ENCODE measurements around the gene KRT33B. TPM values are rescaled to one million over a fixed set of nuclear protein-coding genes. Genes with fewer than 3 reads are reported as not detected.

KRT33B gene
- total and polyA plus RNA-seq, 2 of the 4 experiments (the other 2 are of a cell fraction) = 0.18 to 0.22 TPM

- intact Hi-C loops (cut with micrococcal nuclease) = no loop called here
- in situ Hi-C loops (cut with MboI; ENCODE audit: low sequenced_read_pairs) = no loop called here
- peak overlapping the region; percentile 35 for H2BK20ac ChIP-seq (ENCODE audit: low read depth, low read length)
- dilution Hi-C loops (cut with HindIII; ENCODE audit: low sequenced_read_pairs, unreplicated experiment) = no loop called here
- peak overlapping the region; percentile 18; the same call in 1 of the 2 replicates for H3K18ac ChIP-seq (ENCODE audit: low read depth, low read length)
- H3K36me3 ChIP-seq (ENCODE audit: control insufficient read depth, insufficient read depth, low read length) = no peaks in the 10 kb centered on the region
- H2BK15ac ChIP-seq (ENCODE audit: low read depth, low read length) = peak overlapping the region; percentile 58; the same call in 2 of the 3 replicates
- no peaks in the 10 kb centered on the region for H3K9me3 ChIP-seq (ENCODE audit: control insufficient read depth, insufficient read depth, low read length)
- H2AK5ac ChIP-seq (ENCODE audit: low read depth, low read length) = peak overlapping the region; percentile 71; the same call in 1 of the 2 replicates
- no peak for TF ChIP-seq MAZ (IDR thresholded peaks at IDR 0.05; ENCODE audit: borderline replicate concordance, low read depth, low read length)
- TF ChIP-seq POLR2A (IDR thresholded peaks at IDR 0.05; ENCODE audit: low read depth, low read length) = no peak
- no peak for TF ChIP-seq CEBPB (IDR thresholded peaks at IDR 0.05; ENCODE audit: low read depth, low read length)
- no peak for TF ChIP-seq BHLHE40 (IDR thresholded peaks at IDR 0.05; ENCODE audit: low read depth, low read length)
- no peak for TF ChIP-seq SMC3 (IDR thresholded peaks at IDR 0.05; ENCODE audit: low read depth, low read length)
- no peak for TF ChIP-seq FOS (IDR thresholded peaks at IDR 0.05; ENCODE audit: low read depth, low read length)
- TF ChIP-seq, protein P1, sequence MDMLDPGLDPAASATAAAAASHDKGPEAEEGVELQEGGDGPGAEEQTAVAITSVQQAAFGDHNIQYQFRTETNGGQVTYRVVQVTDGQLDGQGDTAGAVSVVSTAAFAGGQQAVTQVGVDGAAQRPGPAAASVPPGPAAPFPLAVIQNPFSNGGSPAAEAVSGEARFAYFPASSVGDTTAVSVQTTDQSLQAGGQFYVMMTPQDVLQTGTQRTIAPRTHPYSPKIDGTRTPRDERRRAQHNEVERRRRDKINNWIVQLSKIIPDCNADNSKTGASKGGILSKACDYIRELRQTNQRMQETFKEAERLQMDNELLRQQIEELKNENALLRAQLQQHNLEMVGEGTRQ (IDR thresholded peaks at IDR 0.05; ENCODE audit: low read depth, low read length) = no peak
- TF ChIP-seq MAFK (IDR thresholded peaks at IDR 0.05; ENCODE audit: low read depth, low read length) = no peak
- TF ChIP-seq NFE2L2 (IDR thresholded peaks at IDR 0.05; ENCODE audit: low read depth, low read length) = no peak
- TF ChIP-seq RCOR1 (IDR thresholded peaks at IDR 0.05; ENCODE audit: insufficient replicate concordance, low read length) = no peak
- no peak for TF ChIP-seq CTCF (conservative IDR thresholded peaks at IDR 0.05; ENCODE audit: low read depth, low read length)
- TF ChIP-seq RAD21 (IDR thresholded peaks at IDR 0.05; ENCODE audit: low read length) = no peak
- H4K91ac ChIP-seq (ENCODE audit: insufficient read depth, low read depth, low read length) = peak overlapping the region; percentile 64
- H3K23ac ChIP-seq (ENCODE audit: low read depth, low read length) = no peak overlapping the region
- peak overlapping the region; percentile 86; the same call in 1 of the 2 replicates for H2BK120ac ChIP-seq (ENCODE audit: low read depth, low read length)
- H3K9ac ChIP-seq (ENCODE audit: low read depth, low read length) = no peak overlapping the region
- H3K79me1 ChIP-seq (ENCODE audit: low read depth in 1 of 2, low read length in 2 of 2) = no peaks in the 10 kb centered on the region
- peaks cover 24% of the 10 kb centered on the region for H3K9me1 ChIP-seq (ENCODE audit: insufficient read depth, low read length)
- no peak overlapping the region for H2AK9ac ChIP-seq (replicated peaks; ENCODE audit: low read depth, low read length, poor library complexity)
- no peak overlapping the region for H4K5ac ChIP-seq (ENCODE audit: low read depth, low read length)
- CTCF ChIA-PET = interaction anchor here (1.4 to 1.5 kb wide), 2 partner anchors 235 to 249 kb away, joined by 3 to 4 read pairs; no protein-coding TSS in a partner anchor
- no peak overlapping the region for H3K56ac ChIP-seq (ENCODE audit: extremely low read depth, insufficient read depth, low read length)
- H3K4me1 ChIP-seq (ENCODE audit: control insufficient read depth, insufficient read depth, low read length) = peaks cover 24% of the 10 kb centered on the region
- no peaks in the 10 kb centered on the region for H3K27me3 ChIP-seq (ENCODE audit: control insufficient read depth, insufficient read depth, low read length)
- no peak overlapping the region for H3K4me2 ChIP-seq (ENCODE audit: low read depth, low read length)
- H3K14ac ChIP-seq (replicated peaks; ENCODE audit: low read depth, low read length) = peak overlapping the region; percentile 51; the same call in 1 of the 2 replicates
- POLR2A ChIA-PET (ENCODE audit: unreplicated experiment) = no interaction called here
- H4K20me1 ChIP-seq (ENCODE audit: insufficient read depth, low read length) = no peaks in the 10 kb centered on the region
- H3K4me3 ChIP-seq (ENCODE audit: insufficient read depth, low read depth, low read length) = no peak overlapping the region
- ATAC-seq (ENCODE audit: low read depth) (no peak), DNase-seq (no peak)
- no CpG with 5 or more reads among the region's 2 CpGs for WGBS, 2 experiments (ENCODE audit: extremely low coverage in 2 of 2, insufficient read length in 1 of 2)
- H4K8ac ChIP-seq (ENCODE audit: low read depth in 2 of 2, low read length in 2 of 2) = no peak overlapping the region; a peak in 1 of 4 replicates
- H2AFZ ChIP-seq (replicated peaks; ENCODE audit: low read length, poor library complexity) = no peak overlapping the region
- BruUV-seq (replicated peaks) = no TSS peak
- no peak overlapping the region for H3K27ac ChIP-seq (ENCODE audit: insufficient read depth, low read length)
- H2BK5ac ChIP-seq (ENCODE audit: low read depth, low read length, poor library complexity, severe bottlenecking) = peak overlapping the region; percentile 3
- peak overlapping the region; percentile 28 for H3K4ac ChIP-seq (ENCODE audit: low read depth, low read length)
These were observed 44.4 kb upstream of the KRT33B start for GRCh38 chr17:41413982-41414381.

Data from IMR-90 (cell line).